Right lobe of liver (tissue), 6 donors: ENCODE results near the gene TRIOBP. TPM values are rescaled to one million over a fixed set of nuclear protein-coding genes. Genes with fewer than 3 reads are reported as not detected.

Source experiments
- ATAC-seq, 4 donors: fragments of 200-7000 bp; cut with Tn5 transposase; one replicate each; pipeline ENCODE4 v1.9.1; 2020; ENCODE audit warnings: mild to moderate bottlenecking in 4 of 4, moderate library complexity in 4 of 4
- DNase-seq, 3 donors: peaks; one replicate each; pipeline ENCODE4 v3.0.0-alpha.2; 2020
- H3K27ac ChIP-seq, 3 donors: fragments of 200-600 bp; one replicate each; pipeline ENCODE4 v1.8.0; 2022
- H3K27me3 ChIP-seq, 2 donors: fragments of 200-600 bp; one replicate each; pipeline ENCODE4 v1.8.0; 2022
- H3K36me3 ChIP-seq, 4 donors: fragments of 200-600 bp; sonication (generic) in 1 of 4; one replicate each; pipeline versions ENCODE4 v1.5.1 to v1.8.0; 2017 to 2022; ENCODE audit warnings: control low read depth in 1 of 4
- H3K4me1 ChIP-seq, 4 donors: fragments of 200-600 bp; sonication (generic) in 1 of 4; one replicate each; pipeline versions ENCODE4 v1.5.1 to v1.8.0; 2017 to 2022; ENCODE audit warnings: control low read depth in 1 of 4
- H3K4me3 ChIP-seq, 3 donors: fragments of 200-600 bp; one replicate each; pipeline ENCODE4 v1.8.0; 2022
- H3K9me3 ChIP-seq, 4 donors: fragments of 200-600 bp; sonication (generic) in 1 of 4; one replicate each; pipeline versions ENCODE4 v1.5.1 to v1.8.0; 2017 to 2022; ENCODE audit warnings: control low read depth in 1 of 4
- CTCF ChIP-seq, 4 donors: fragments of 200-600 bp in 3 of 4; fragments of 450-650 bp in 1 of 4; IDR thresholded peaks; one replicate each; pipeline versions ENCODE4 v1.5.1 to v1.8.0; 2016 to 2022; ENCODE audit warnings: antibody characterized with exemption in 4 of 4, mild to moderate bottlenecking in 2 of 4
- POLR2A ChIP-seq: fragments of 450-650 bp; IDR thresholded peaks from one replicate; pipeline ENCODE4 v1.6.1; 2017; ENCODE audit warnings: antibody characterized with exemption, mild to moderate bottlenecking
- WGBS: methylation state at CpG from one replicate; pipeline ENCODE4 v1.1.6; 2018; ENCODE audit warnings: low coverage, low lambda C conversion rate; ENCODE audit not compliant: insufficient coverage; ENCODE audit errors: missing lambda C conversion rate; 5-methylcytosine and 5-hydroxymethylcytosine counted together
- intact Hi-C, 2 donors: fragments of 100-400 bp; cut with DNase I; formaldehyde crosslinking; loops; one replicate each; pipeline versions ENCODE4 v1.11.2 to v1.14.1; 2022
- small RNA-seq, 2 experiments: library from RNA; depleted of rRNA; stranded (forward); fragments of <200 nt; gene quantifications; one replicate each; pipeline ENCODE3, GENCODE V24; 2016
- total RNA-seq, 6 experiments: library from RNA; depleted of rRNA in 2 of 6; stranded (reverse); fragments of >200 nt in 2 of 6; fragmentation: NEBNext Ultra II Directional in 3 of 6; extraction: Animal tissue kit (Norgen Biotek cat#: 25700) in 3 of 6; gene quantifications; one replicate each; pipeline versions ENCODE4 v1.1.0 to v1.2.4, GENCODE V29; 2016 to 2023
- donor health status: DM: no; HTN: yes; CAD: no.
- donor health status: DM: no; HTN: no; CAD: no.
- donor health status: DM: no; HTN: no; CAD: no.
- donor health status: DM: no; HTN: yes; CAD: no.
- donor health status: DM: no; HTN: yes; CAD: no.

TRIOBP gene
- total RNA-seq, 6 experiments from 2014 or later: 11.7 to 22.8 (median 20.7) TPM

- H3K27ac ChIP-seq: no peak within 1 kb of the TSS
- 72% methylated on average over 7 of the region's 21 CpGs for WGBS
- peaks cover 0 to 14% (median 7%) of the 10 kb centered on the region in 4 donors for H3K4me1 ChIP-seq
- no peak within 1 kb of the TSS for H3K4me3 ChIP-seq
- H3K27me3 ChIP-seq: no peaks in the 10 kb centered on the region
- no peaks in the 10 kb centered on the region for H3K36me3 ChIP-seq
- H3K9me3 ChIP-seq: no peaks in the 10 kb centered on the region
- intact Hi-C loops: loop anchor here in 1 of 2 donors (10.0 kb wide), 1 partner anchor 151 kb away; no protein-coding TSS in a partner anchor
- TF ChIP-seq CTCF (IDR thresholded peaks at IDR 0.05) (no peak), POLR2A (no peak)
- DNase-seq (no peak), ATAC-seq (peak; percentile 11 to 41 (median 25))
Measured at GRCh38 chr22:37823134-37823985, 126.5 kb downstream of the TRIOBP start, which contains the start of gene GALR3. GALR3 (plus strand) TSS chr22:37823382; CDS start chr22:37823407, 25 bp downstream.

GRCh38 chr22:37824674-37825641, 128.1 kb downstream of the TRIOBP start:
- no peaks in the 10 kb centered on the region for H3K36me3 ChIP-seq
- H3K4me3 ChIP-seq: peak overlapping the region in 1 of 3 donors; percentile 16
- intact Hi-C loops: loop anchor here in 1 of 2 donors (10.0 kb wide), 1 partner anchor 150 kb away; no protein-coding TSS in a partner anchor
- no peaks in the 10 kb centered on the region for H3K27me3 ChIP-seq
- peaks cover 0 to 5% (median 0%) of the 10 kb centered on the region in 4 donors for H3K4me1 ChIP-seq
- no CpG with 5 or more reads among the region's 135 CpGs for WGBS
- no peaks in the 10 kb centered on the region for H3K9me3 ChIP-seq
- TF ChIP-seq CTCF (IDR thresholded peaks at IDR 0.05) (no peak), POLR2A (no peak)
- ATAC-seq: peak in 2 of 4 donors; percentile 3 to 24
- no peak for DNase-seq
- no peak overlapping the region for H3K27ac ChIP-seq

Small RNA genes lying within 50 kb of the gene (small RNA-seq; reads per million reads assigned to genes)
- gene RN7SL385P: 0 reads per million in 2 experiments

Other genes with a start within 250 kb of the TRIOBP start
- gene MFNG, start 210.7 kb upstream of the TRIOBP start, total RNA-seq: 10 to 100 TPM in 4 of 6 experiments, 1 to 10 TPM in 2; 5.6 to 14.4 (median 10.2) TPM
- gene CARD10, start 177.6 kb upstream of the TRIOBP start, total RNA-seq: 10 to 100 TPM in 5 of 6 experiments, 1 to 10 TPM in 1; 9.0 to 27.8 (median 14.2) TPM
- gene CDC42EP1, start 136.6 kb upstream of the TRIOBP start, total RNA-seq: 100 to 1,000 TPM in 1 of 6 experiments, 10 to 100 TPM in 5; 29.2 to 117 (median 68.0) TPM
- under 1 TPM in 1 of 6 experiments, not detected in 5; 0.64 TPM for gene LGALS2, start 117.0 kb upstream of the TRIOBP start, total RNA-seq
- gene GGA1, start 88.2 kb upstream of the TRIOBP start, total RNA-seq: 10 to 100 TPM; 18.4 to 27.3 (median 24.1) TPM
- 1 to 10 TPM; 1.6 to 4.8 (median 2.8) TPM for gene SH3BP1, start 57.4 kb upstream of the TRIOBP start, total RNA-seq
- gene PDXP, start 38.3 kb upstream of the TRIOBP start, total RNA-seq: 10 to 100 TPM; 15.7 to 63.4 (median 34.4) TPM
- gene LGALS1, start 21.4 kb upstream of the TRIOBP start, total RNA-seq: 100 to 1,000 TPM in 4 of 6 experiments, 10 to 100 TPM in 2; 34.7 to 267 (median 141) TPM
- gene NOL12, start 10.7 kb upstream of the TRIOBP start, total RNA-seq: 10 to 100 TPM in 2 of 6 experiments, 1 to 10 TPM in 4; 8.4 to 16.1 (median 9.4) TPM
- 10 to 100 TPM; 21.9 to 43.0 (median 29.8) TPM for gene GCAT, start 110.9 kb downstream of the TRIOBP start, total RNA-seq
- gene GALR3, start 126.3 kb downstream of the TRIOBP start, total RNA-seq: under 1 TPM in 2 of 6 experiments, not detected in 4; 0.29 to 0.83 TPM
- 10 to 100 TPM in 2 of 6 experiments, 1 to 10 TPM in 4; 7.3 to 20.7 (median 9.7) TPM for gene ANKRD54, start 147.3 kb downstream of the TRIOBP start, total RNA-seq
- 100 to 1,000 TPM; 117 to 200 (median 164) TPM for gene EIF3L, start 152.4 kb downstream of the TRIOBP start, total RNA-seq
- 10 to 100 TPM in 3 of 6 experiments, 1 to 10 TPM in 3; 6.5 to 19.0 (median 10.3) TPM for gene MICALL1, start 209.2 kb downstream of the TRIOBP start, total RNA-seq